GM23338 (cell line): Measurements from ENCODE around the gene SHISA6. TPM values are rescaled to one million over a fixed set of nuclear protein-coding genes. Genes with fewer than 3 reads are reported as not detected.

Source experiments
- ATAC-seq: fragments of 200-7000 bp; cut with Tn5 transposase; 3 replicates; pipeline ENCODE4 v1.9.1; 2020
- DNase-seq: peaks from one replicate; pipeline ENCODE4 v3.0.0-alpha.2; 2015; ENCODE audit warnings: low spot score
- H2AFZ ChIP-seq: fragments of 200-600 bp; sonication (generic); 2 replicates; pipeline ENCODE4 v1.8.0; 2016; ENCODE audit warnings: antibody characterized with exemption, mild to moderate bottlenecking, moderate library complexity
- H3F3A ChIP-seq: fragments of 200-600 bp; sonication (generic); replicated peaks from 2 replicates; pipeline ENCODE4 v1.8.0; 2017; ENCODE audit warnings: antibody characterized with exemption, mixed run types, low read depth
- H3K27ac ChIP-seq: fragments of 200-600 bp; sonication (generic); 2 replicates; pipeline ENCODE4 v1.6.1; 2016; ENCODE audit warnings: low read depth
- H3K27me3 ChIP-seq: fragments of 200-600 bp; sonication (generic); 2 replicates; pipeline ENCODE4 v1.8.0; 2016; ENCODE audit warnings: mild to moderate bottlenecking, mixed run types, moderate library complexity; ENCODE audit not compliant: insufficient read depth
- H3K36me3 ChIP-seq: fragments of 200-600 bp; sonication (generic); 2 replicates; pipeline ENCODE4 v1.8.0; 2016; ENCODE audit warnings: mild to moderate bottlenecking; ENCODE audit not compliant: insufficient read depth
- H3K4me1 ChIP-seq: fragments of 200-600 bp; sonication (generic); 2 replicates; pipeline ENCODE4 v1.8.0; 2016; ENCODE audit warnings: mild to moderate bottlenecking, moderate library complexity; ENCODE audit not compliant: insufficient read depth
- H3K4me2 ChIP-seq: fragments of 200-600 bp; sonication (generic); 2 replicates; pipeline ENCODE4 v1.7.1; 2017; ENCODE audit warnings: mixed run types
- H3K4me3 ChIP-seq: fragments of 200-600 bp; sonication (generic); 2 replicates; pipeline ENCODE4 v1.6.1; 2016; ENCODE audit warnings: mixed run types
- H3K79me2 ChIP-seq: fragments of 200-600 bp; sonication (generic); replicated peaks from 2 replicates; pipeline ENCODE4 v1.8.0; 2017; ENCODE audit warnings: mild to moderate bottlenecking; ENCODE audit not compliant: insufficient read depth
- H3K9me2 ChIP-seq: fragments of 200-600 bp; sonication (generic); 2 replicates; pipeline ENCODE4 v1.8.0; 2017; ENCODE audit not compliant: insufficient read depth
- H4K20me1 ChIP-seq: fragments of 200-600 bp; sonication (generic); replicated peaks from 2 replicates; pipeline ENCODE4 v1.8.0; 2017; ENCODE audit warnings: mild to moderate bottlenecking; ENCODE audit not compliant: insufficient read depth
- H3K27ac Mint-ChIP-seq: 2 replicates; pipeline ENCODE4 v1.8.0; 2020; ENCODE audit warnings: inconsistent platforms, mild to moderate bottlenecking, moderate library complexity, mixed read lengths
- H3K27me3 Mint-ChIP-seq: 3 replicates; pipeline ENCODE4 v1.8.0; 2022; ENCODE audit warnings: low read depth, mild to moderate bottlenecking, moderate library complexity, mixed read lengths, inconsistent platforms; ENCODE audit not compliant: insufficient read depth, poor library complexity
- H3K36me3 Mint-ChIP-seq: 3 replicates; pipeline ENCODE4 v1.8.0; 2021; ENCODE audit warnings: low read depth, mild to moderate bottlenecking, inconsistent platforms, moderate library complexity, mixed read lengths
- H3K4me1 Mint-ChIP-seq: 3 replicates; pipeline ENCODE4 v1.8.0; 2020; ENCODE audit warnings: mild to moderate bottlenecking, inconsistent platforms, mixed read lengths
- H3K4me3 Mint-ChIP-seq: 3 replicates; pipeline ENCODE4 v1.8.0; 2021; ENCODE audit warnings: moderate library complexity, mild to moderate bottlenecking, inconsistent platforms, mixed read lengths
- H3K9me3 Mint-ChIP-seq: 3 replicates; pipeline ENCODE4 v1.8.0; 2020; ENCODE audit warnings: moderate library complexity, mild to moderate bottlenecking, inconsistent platforms, mixed read lengths
- CREB1 ChIP-seq: fragments of 250-450 bp; sonication (Bioruptor Pico); IDR thresholded peaks from 2 replicates; pipeline ENCODE4 v1.5.0; 2020; ENCODE audit warnings: low read depth, mild to moderate bottlenecking, moderate library complexity
- JUNB ChIP-seq: IDR thresholded peaks from one replicate; pipeline ENCODE4 v1.6.1; 2016; ENCODE audit warnings: antibody characterized with exemption; ENCODE audit not compliant: unreplicated experiment
- REST ChIP-seq: IDR thresholded peaks from one replicate; pipeline ENCODE4 v1.6.1; 2018; ENCODE audit warnings: antibody characterized with exemption; ENCODE audit not compliant: unreplicated experiment
- STAT1 ChIP-seq: IDR thresholded peaks from one replicate; pipeline ENCODE4 v1.6.1; 2016; ENCODE audit warnings: antibody characterized with exemption; ENCODE audit not compliant: unreplicated experiment
- polyA plus RNA-seq: library from polyadenylated mRNA; unstranded; fragments of >200 nt; fragmentation: Nextera tagmentation; extraction: Ambion mirVana; gene quantifications from 2 replicates; pipeline ENCODE4 v1.2.1, GENCODE V29; 2016
- total RNA-seq: library from RNA; depleted of rRNA; stranded (reverse); fragments of >200 nt; shearing (Covaris generic); gene quantifications from 2 replicates; pipeline ENCODE4 v1.2.3, GENCODE V29; 2014
- TF ChIP-seq, protein P1 (sequence below): fragments of 250-450 bp; sonication (Bioruptor Pico); IDR thresholded peaks from 2 replicates; pipeline ENCODE4 v1.5.0; 2020; ENCODE audit warnings: mild to moderate bottlenecking, moderate library complexity

Gene SHISA6
- total and polyA plus RNA-seq, 2 experiments from 2014 or later = 0.52 TPM; not detected in 1

- TF ChIP-seq, protein P1, sequence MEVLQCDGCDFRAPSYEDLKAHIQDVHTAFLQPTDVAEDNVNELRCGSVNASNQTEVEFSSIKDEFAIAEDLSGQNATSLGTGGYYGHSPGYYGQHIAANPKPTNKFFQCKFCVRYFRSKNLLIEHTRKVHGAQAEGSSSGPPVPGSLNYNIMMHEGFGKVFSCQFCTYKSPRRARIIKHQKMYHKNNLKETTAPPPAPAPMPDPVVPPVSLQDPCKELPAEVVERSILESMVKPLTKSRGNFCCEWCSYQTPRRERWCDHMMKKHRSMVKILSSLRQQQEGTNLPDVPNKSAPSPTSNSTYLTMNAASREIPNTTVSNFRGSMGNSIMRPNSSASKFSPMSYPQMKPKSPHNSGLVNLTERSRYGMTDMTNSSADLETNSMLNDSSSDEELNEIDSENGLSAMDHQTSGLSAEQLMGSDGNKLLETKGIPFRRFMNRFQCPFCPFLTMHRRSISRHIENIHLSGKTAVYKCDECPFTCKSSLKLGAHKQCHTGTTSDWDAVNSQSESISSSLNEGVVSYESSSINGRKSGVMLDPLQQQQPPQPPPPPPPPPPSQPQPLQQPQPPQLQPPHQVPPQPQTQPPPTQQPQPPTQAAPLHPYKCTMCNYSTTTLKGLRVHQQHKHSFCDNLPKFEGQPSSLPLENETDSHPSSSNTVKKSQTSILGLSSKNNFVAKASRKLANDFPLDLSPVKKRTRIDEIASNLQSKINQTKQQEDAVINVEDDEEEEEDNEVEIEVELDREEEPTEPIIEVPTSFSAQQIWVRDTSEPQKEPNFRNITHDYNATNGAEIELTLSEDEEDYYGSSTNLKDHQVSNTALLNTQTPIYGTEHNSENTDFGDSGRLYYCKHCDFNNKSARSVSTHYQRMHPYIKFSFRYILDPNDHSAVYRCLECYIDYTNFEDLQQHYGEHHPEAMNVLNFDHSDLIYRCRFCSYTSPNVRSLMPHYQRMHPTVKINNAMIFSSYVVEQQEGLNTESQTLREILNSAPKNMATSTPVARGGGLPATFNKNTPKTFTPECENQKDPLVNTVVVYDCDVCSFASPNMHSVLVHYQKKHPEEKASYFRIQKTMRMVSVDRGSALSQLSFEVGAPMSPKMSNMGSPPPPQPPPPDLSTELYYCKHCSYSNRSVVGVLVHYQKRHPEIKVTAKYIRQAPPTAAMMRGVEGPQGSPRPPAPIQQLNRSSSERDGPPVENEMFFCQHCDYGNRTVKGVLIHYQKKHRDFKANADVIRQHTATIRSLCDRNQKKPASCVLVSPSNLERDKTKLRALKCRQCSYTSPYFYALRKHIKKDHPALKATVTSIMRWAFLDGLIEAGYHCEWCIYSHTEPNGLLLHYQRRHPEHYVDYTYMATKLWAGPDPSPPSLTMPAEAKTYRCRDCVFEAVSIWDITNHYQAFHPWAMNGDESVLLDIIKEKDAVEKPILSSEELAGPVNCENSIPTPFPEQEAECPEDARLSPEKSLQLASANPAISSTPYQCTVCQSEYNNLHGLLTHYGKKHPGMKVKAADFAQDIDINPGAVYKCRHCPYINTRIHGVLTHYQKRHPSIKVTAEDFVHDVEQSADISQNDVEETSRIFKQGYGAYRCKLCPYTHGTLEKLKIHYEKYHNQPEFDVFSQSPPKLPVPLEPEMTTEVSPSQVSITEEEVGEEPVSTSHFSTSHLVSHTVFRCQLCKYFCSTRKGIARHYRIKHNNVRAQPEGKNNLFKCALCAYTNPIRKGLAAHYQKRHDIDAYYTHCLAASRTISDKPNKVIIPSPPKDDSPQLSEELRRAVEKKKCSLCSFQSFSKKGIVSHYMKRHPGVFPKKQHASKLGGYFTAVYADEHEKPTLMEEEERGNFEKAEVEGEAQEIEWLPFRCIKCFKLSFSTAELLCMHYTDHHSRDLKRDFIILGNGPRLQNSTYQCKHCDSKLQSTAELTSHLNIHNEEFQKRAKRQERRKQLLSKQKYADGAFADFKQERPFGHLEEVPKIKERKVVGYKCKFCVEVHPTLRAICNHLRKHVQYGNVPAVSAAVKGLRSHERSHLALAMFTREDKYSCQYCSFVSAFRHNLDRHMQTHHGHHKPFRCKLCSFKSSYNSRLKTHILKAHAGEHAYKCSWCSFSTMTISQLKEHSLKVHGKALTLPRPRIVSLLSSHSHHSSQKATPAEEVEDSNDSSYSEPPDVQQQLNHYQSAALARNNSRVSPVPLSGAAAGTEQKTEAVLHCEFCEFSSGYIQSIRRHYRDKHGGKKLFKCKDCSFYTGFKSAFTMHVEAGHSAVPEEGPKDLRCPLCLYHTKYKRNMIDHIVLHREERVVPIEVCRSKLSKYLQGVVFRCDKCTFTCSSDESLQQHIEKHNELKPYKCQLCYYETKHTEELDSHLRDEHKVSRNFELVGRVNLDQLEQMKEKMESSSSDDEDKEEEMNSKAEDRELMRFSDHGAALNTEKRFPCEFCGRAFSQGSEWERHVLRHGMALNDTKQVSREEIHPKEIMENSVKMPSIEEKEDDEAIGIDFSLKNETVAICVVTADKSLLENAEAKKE = no peak
- no peak for TF ChIP-seq CREB1 (CRISPR knock-in tag)
- TF ChIP-seq STAT1 = no peak
Measured at GRCh38 chr17:11304568-11304967, 63.6 kb downstream of the SHISA6 start (continued).

GRCh38 chr17:11305524-11305923 is 64.5 kb downstream of the SHISA6 start:
- Mint-ChIP-seq H3K27ac (no peak overlapping the region), H3K4me3 (no peak overlapping the region), H3K4me1 (no peaks in the 10 kb centered on the region), H3K9me3 (no peaks in the 10 kb centered on the region; the same call in 1 of the 3 replicates), H3K36me3 (peaks cover 54% of the 10 kb centered on the region), H3K27me3 (peaks cover 2% of the 10 kb centered on the region)
- no peak overlapping the region for H2AFZ ChIP-seq
- H3K4me1 ChIP-seq = no peaks in the 10 kb centered on the region
- peaks cover 3% of the 10 kb centered on the region; the same call in 1 of the 2 replicates for H3K36me3 ChIP-seq
- H3K4me2 ChIP-seq = no peak overlapping the region
- no peak for DNase-seq
- H3K27me3 ChIP-seq = no peaks in the 10 kb centered on the region
- H3F3A ChIP-seq = no peaks in the 10 kb centered on the region
- no peaks in the 10 kb centered on the region for H4K20me1 ChIP-seq
- no peak overlapping the region for H3K4me3 ChIP-seq
- TF ChIP-seq STAT1 (no peak), REST (no peak), JUNB (no peak)
- H3K9me2 ChIP-seq = no peaks in the 10 kb centered on the region
- no peaks in the 10 kb centered on the region for H3K79me2 ChIP-seq
- no peak for ATAC-seq
- no peak overlapping the region for H3K27ac ChIP-seq
